HepG2 (cell line): ENCODE measurements around the gene SUCLG2. TPM values are rescaled to one million over a fixed set of nuclear protein-coding genes. Genes with fewer than 3 reads are reported as not detected.

Experiments
- ATAC-seq: fragments of 200-7000 bp; cut with Tn5 transposase; 3 replicates; pipeline ENCODE4 v1.9.1; 2020; ENCODE audit warnings: mild to moderate bottlenecking, moderate library complexity
- BruUV-seq: library from RNA; stranded (reverse); fragments of 400-500 nt; replicated peaks from 2 replicates; lab custom pipeline; 2021; lab: Mats Ljungman, UMichigan
- CTCF ChIA-PET: fragments of 300-600 bp; formaldehyde crosslinking; extraction: SDS; loops from one replicate; lab custom pipeline; 2021; ENCODE audit warnings: low total read pairs, inconsistent platforms, low intra/inter-chr PET ratio; lab: Yijun Ruan, JAX
- POLR2A ChIA-PET: fragments of 350-600 bp; sonication (Branson Sonifier 250); formaldehyde crosslinking; loops from one replicate; lab custom pipeline; 2020; ENCODE audit warnings: antibody characterized with exemption, inconsistent platforms; lab: Yijun Ruan, JAX
- DNase-seq: peaks from one replicate; pipeline ENCODE4 v3.0.0-alpha.2; 2015; ENCODE audit warnings: low spot score
- FAIRE-seq: peaks from 3 replicates; lab custom pipeline; 2011; peaks lifted over from hg19 to GRCh38; lab: Jason Lieb, UNC
- H2AFZ ChIP-seq: one replicate; pipeline ENCODE4 v1.6.1; 2011; ENCODE audit warnings: low read length, inconsistent platforms
- H3K27ac ChIP-seq: fragments of 300-600 bp; 3 replicates; pipeline ENCODE4 v1.8.0; 2011; ENCODE audit warnings: mixed run types, mild to moderate bottlenecking, mixed read lengths, low read length, inconsistent platforms; ENCODE audit not compliant: insufficient read depth; ENCODE audit errors: extremely low read length
- H3K27me3 ChIP-seq, 2 experiments: fragments of 200-600 bp in 1 of 2; 2 replicates in 1 of 2; 3 replicates in 1 of 2; pipeline versions ENCODE4 v1.6.0 to v1.8.0; 2011; ENCODE audit warnings: low read length in 2 of 2, mild to moderate bottlenecking in 2 of 2, moderate library complexity in 2 of 2, inconsistent platforms in 1 of 2; ENCODE audit not compliant: insufficient read depth in 2 of 2, control insufficient read depth in 1 of 2
- H3K36me3 ChIP-seq, 2 experiments: fragments of 200-600 bp in 1 of 2; replicated peaks in 1 of 2; 2 replicates in 1 of 2; 3 replicates in 1 of 2; pipeline versions ENCODE4 v1.5.1 to v1.8.0; 2011; ENCODE audit warnings: low read length in 2 of 2, inconsistent platforms in 1 of 2; ENCODE audit not compliant: insufficient read depth in 2 of 2, control insufficient read depth in 1 of 2
- H3K4me1 ChIP-seq: 2 replicates; pipeline ENCODE4 v1.5.1; 2012; ENCODE audit warnings: low read length, inconsistent platforms; ENCODE audit not compliant: insufficient read depth
- H3K4me2 ChIP-seq: 2 replicates; pipeline ENCODE4 v1.6.0; 2011; ENCODE audit warnings: low read depth, low read length, inconsistent platforms
- H3K4me3 ChIP-seq, 3 experiments: fragments of 200-600 bp in 1 of 3; sonication (generic), shearing (Covaris generic) in 1 of 3; replicated peaks in 1 of 3; 2 replicates each; pipeline ENCODE4 v1.5.1; 2011 to 2016; ENCODE audit warnings: low read length in 3 of 3, inconsistent platforms in 2 of 3, low read depth in 2 of 3, mild to moderate bottlenecking in 2 of 3, control low read depth in 1 of 3, mixed read lengths in 1 of 3; ENCODE audit not compliant: insufficient read depth in 1 of 3
- H3K79me2 ChIP-seq: one replicate; pipeline ENCODE4 v1.6.1; 2011; ENCODE audit warnings: low read length, inconsistent platforms; ENCODE audit not compliant: insufficient read depth
- H3K9ac ChIP-seq: 2 replicates; pipeline ENCODE4 v1.6.0; 2011; ENCODE audit warnings: mild to moderate bottlenecking, low read depth, low read length, inconsistent platforms; ENCODE audit not compliant: insufficient read depth
- H3K9me3 ChIP-seq: 2 replicates; pipeline ENCODE4 v1.5.1; 2012; ENCODE audit warnings: mild to moderate bottlenecking, low read length
- H4K20me1 ChIP-seq: 2 replicates; pipeline ENCODE4 v1.6.0; 2011; ENCODE audit warnings: inconsistent platforms, mild to moderate bottlenecking, low read length, moderate library complexity; ENCODE audit not compliant: insufficient read depth
- CEBPB ChIP-seq: IDR thresholded peaks from 2 replicates; pipeline ENCODE4 v1.6.1; 2011; ENCODE audit warnings: low read depth, low read length, improper control_type of control experiment, borderline replicate concordance
- CSRNP2 ChIP-seq: sonication (generic); formaldehyde crosslinking; conservative IDR thresholded peaks from 2 replicates; pipeline ENCODE4 v1.8.0; 2022; ENCODE audit warnings: low read depth, missing genetic modification reagents
- FOXA1 ChIP-seq, 2 experiments: fragments of 450-650 bp in 1 of 2; sonication (generic) in 1 of 2; formaldehyde crosslinking in 1 of 2; IDR thresholded peaks; 2 replicates each; pipeline versions ENCODE4 v1.4.0 to v1.6.1; 2016 to 2020; ENCODE audit warnings: missing genetic modification reagents in 1 of 2
- PCBP2 ChIP-seq: fragments of 200-400 bp; formaldehyde crosslinking; optimal IDR thresholded peaks from 2 replicates; pipeline ENCODE3; 2018; ENCODE audit warnings: low read length, low read depth; ENCODE audit not compliant: poor library complexity, severe bottlenecking
- SMAD3 ChIP-seq: sonication (generic); formaldehyde crosslinking; IDR thresholded peaks from 2 replicates; pipeline ENCODE4 v1.4.0; 2020; ENCODE audit warnings: missing genetic modification reagents
- ZNF282 ChIP-seq: fragments of 450-650 bp; IDR thresholded peaks from 2 replicates; pipeline ENCODE4 v1.6.1; 2018; ENCODE audit not compliant: partially characterized antibody
- ZNF746 ChIP-seq: sonication (generic); formaldehyde crosslinking; IDR thresholded peaks from 2 replicates; pipeline ENCODE4 v1.8.0; 2022; ENCODE audit warnings: mild to moderate bottlenecking, missing genetic modification reagents
- ZNF883 ChIP-seq: sonication (generic); formaldehyde crosslinking; IDR thresholded peaks from 2 replicates; pipeline ENCODE4 v1.5.1; 2020; ENCODE audit warnings: mild to moderate bottlenecking, missing genetic modification reagents; ENCODE audit errors: not compliant biosample characterization
- ZSCAN22 ChIP-seq: sonication (generic); formaldehyde crosslinking; IDR thresholded peaks from 2 replicates; pipeline ENCODE4 v1.4.0; 2020; ENCODE audit warnings: mild to moderate bottlenecking, missing genetic modification reagents
- WGBS: methylation state at CpG from one replicate; pipeline ENCODE4 v1.1.6; 2017; ENCODE audit warnings: low lambda C conversion rate; 5-methylcytosine and 5-hydroxymethylcytosine counted together
- in situ Hi-C: cut with HindIII; loops from 2 replicates; pipeline ENCODE4 v1.10.0; 2017; ENCODE audit warnings: low pct_unique_long_range_greater_than_20kb; ENCODE audit not compliant: extremely low pct_ligation_motif_present
- intact Hi-C: fragments of 100-400 bp; cut with micrococcal nuclease; formaldehyde crosslinking; loops from one replicate; pipeline ENCODE4 v1.10.0; 2022; ENCODE audit not compliant: unreplicated experiment
- polyA plus RNA-seq, 8 experiments: library from polyadenylated mRNA; depleted of rRNA in 3 of 8; stranded (reverse) in 7 of 8; unstranded in 1 of 8; fragments of >200 nt; fragmentation: Illumina TruSeq in 4 of 8; extraction: Trizol in 4 of 8; gene quantifications; 2 replicates each; pipeline versions ENCODE4 v1.2.1 to v1.2.3, GENCODE V29; 2011 to 2016; ENCODE audit warnings: low read depth in 4 of 8, missing spikeins in 1 of 8, mixed read lengths in 1 of 8; ENCODE audit not compliant: insufficient read depth in 1 of 8
- total RNA-seq, 5 experiments: library from RNA; depleted of rRNA; stranded (reverse); fragments of >200 nt; fragmentation: Illumina TruSeq; extraction: Trizol; gene quantifications; 2 replicates each; pipeline ENCODE4 v1.2.3, GENCODE V29; 2016; ENCODE audit warnings: low read depth in 1 of 5
- TF ChIP-seq, protein P1 (sequence below): IDR thresholded peaks from 2 replicates; pipeline ENCODE4 v1.4.0; 2020; ENCODE audit warnings: mild to moderate bottlenecking, missing genetic modification reagents
- TF ChIP-seq, protein P2 (sequence below): sonication (generic); formaldehyde crosslinking; IDR thresholded peaks from 2 replicates; pipeline ENCODE4 v1.5.0; 2020; ENCODE audit warnings: missing genetic modification reagents
- TF ChIP-seq, protein P3 (sequence below): sonication (generic); formaldehyde crosslinking; IDR thresholded peaks from 2 replicates; pipeline ENCODE4 v1.9.0; 2021; ENCODE audit warnings: missing genetic modification reagents, borderline replicate concordance

SUCLG2 gene
- total and polyA plus RNA-seq, 2 of the 13 experiments (the other 11 are each of a cell fraction or from before 2014, with no cell fraction given): 21.4 to 64.9 TPM

GRCh38 chr3:67415511-67415910 is 238.9 kb downstream of the SUCLG2 start (continued):
- TF ChIP-seq, protein P1, sequence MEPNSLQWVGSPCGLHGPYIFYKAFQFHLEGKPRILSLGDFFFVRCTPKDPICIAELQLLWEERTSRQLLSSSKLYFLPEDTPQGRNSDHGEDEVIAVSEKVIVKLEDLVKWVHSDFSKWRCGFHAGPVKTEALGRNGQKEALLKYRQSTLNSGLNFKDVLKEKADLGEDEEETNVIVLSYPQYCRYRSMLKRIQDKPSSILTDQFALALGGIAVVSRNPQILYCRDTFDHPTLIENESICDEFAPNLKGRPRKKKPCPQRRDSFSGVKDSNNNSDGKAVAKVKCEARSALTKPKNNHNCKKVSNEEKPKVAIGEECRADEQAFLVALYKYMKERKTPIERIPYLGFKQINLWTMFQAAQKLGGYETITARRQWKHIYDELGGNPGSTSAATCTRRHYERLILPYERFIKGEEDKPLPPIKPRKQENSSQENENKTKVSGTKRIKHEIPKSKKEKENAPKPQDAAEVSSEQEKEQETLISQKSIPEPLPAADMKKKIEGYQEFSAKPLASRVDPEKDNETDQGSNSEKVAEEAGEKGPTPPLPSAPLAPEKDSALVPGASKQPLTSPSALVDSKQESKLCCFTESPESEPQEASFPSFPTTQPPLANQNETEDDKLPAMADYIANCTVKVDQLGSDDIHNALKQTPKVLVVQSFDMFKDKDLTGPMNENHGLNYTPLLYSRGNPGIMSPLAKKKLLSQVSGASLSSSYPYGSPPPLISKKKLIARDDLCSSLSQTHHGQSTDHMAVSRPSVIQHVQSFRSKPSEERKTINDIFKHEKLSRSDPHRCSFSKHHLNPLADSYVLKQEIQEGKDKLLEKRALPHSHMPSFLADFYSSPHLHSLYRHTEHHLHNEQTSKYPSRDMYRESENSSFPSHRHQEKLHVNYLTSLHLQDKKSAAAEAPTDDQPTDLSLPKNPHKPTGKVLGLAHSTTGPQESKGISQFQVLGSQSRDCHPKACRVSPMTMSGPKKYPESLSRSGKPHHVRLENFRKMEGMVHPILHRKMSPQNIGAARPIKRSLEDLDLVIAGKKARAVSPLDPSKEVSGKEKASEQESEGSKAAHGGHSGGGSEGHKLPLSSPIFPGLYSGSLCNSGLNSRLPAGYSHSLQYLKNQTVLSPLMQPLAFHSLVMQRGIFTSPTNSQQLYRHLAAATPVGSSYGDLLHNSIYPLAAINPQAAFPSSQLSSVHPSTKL (CRISPR knock-in tag): no peak
- TF ChIP-seq SMAD3: no peak
- TF ChIP-seq, protein P2, sequence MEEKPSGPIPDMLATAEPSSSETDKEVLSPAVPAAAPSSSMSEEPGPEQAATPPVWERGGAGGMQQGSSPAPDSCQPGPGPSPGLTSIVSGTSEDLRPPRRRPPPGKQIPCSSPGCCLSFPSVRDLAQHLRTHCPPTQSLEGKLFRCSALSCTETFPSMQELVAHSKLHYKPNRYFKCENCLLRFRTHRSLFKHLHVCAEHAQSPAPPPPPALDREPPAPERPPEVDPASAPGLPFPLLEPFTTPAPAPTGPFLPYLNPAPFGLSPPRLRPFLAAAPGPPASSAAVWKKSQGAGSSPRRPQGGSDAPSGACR: no peak
- no peak for TF ChIP-seq ZNF282
- no peak for TF ChIP-seq PCBP2
- no peak for TF ChIP-seq CSRNP2 (CRISPR knock-in tag)
- no peak for TF ChIP-seq FOXA1 (IDR thresholded peaks at IDR 0.05)
- no peak for TF ChIP-seq FOXA1 (CRISPR knock-in tag; IDR thresholded peaks at IDR 0.05)

DNA sequence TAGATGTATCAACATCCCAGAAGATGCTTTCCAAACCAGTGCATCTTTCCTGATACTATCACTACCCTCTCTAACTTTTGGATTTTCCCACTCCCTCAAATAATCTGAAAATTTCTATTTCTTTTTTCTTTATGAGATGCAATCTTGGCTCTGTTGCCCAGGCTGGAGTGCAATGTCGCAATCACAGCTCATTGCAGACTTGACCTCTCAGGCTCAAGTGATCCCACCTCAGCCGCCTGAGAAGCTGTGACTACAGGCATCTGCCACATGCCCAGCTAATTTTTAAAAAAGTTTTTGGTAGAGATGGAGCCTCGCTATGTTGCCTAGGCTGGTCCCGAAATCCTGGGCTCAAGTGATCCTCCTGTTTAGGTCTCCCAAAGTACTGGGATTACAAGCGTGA is 239.7 kb downstream of the SUCLG2 start:
- no TSS peak for BruUV-seq
- FAIRE-seq (no peak), ATAC-seq (no peak), DNase-seq (no peak)
- Histone ChIP-seq H3K36me3 (no peaks in the 10 kb centered on the region), H3K4me2 (no peak overlapping the region), H3K27me3 (no peaks in the 10 kb centered on the region), H3K4me3 (no peak overlapping the region), H3K4me1 (no peaks in the 10 kb centered on the region), H4K20me1 (no peaks in the 10 kb centered on the region), H3K27ac (no peak overlapping the region), H3K9me3 (peaks cover under 1% of the 10 kb centered on the region; the same call in 1 of the 2 replicates), H3K9ac (no peak overlapping the region), H2AFZ (no peak overlapping the region), H3K79me2 (no peaks in the 10 kb centered on the region)
- intact Hi-C loops (no loop called here), in situ Hi-C loops (no loop called here)
- ChIA-PET CTCF (no interaction called here), POLR2A (no interaction called here)
- WGBS: 97% methylated on average over 5 of the region's 5 CpGs
- TF ChIP-seq ZSCAN22 (CRISPR knock-in tag) (no peak), CEBPB (peak; percentile 81; the same call in 1 of the 2 replicates), ZNF883 (CRISPR knock-in tag) (no peak), ZNF746 (CRISPR knock-in tag) (no peak)
- TF ChIP-seq, protein P3, sequence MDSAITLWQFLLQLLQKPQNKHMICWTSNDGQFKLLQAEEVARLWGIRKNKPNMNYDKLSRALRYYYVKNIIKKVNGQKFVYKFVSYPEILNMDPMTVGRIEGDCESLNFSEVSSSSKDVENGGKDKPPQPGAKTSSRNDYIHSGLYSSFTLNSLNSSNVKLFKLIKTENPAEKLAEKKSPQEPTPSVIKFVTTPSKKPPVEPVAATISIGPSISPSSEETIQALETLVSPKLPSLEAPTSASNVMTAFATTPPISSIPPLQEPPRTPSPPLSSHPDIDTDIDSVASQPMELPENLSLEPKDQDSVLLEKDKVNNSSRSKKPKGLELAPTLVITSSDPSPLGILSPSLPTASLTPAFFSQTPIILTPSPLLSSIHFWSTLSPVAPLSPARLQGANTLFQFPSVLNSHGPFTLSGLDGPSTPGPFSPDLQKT (CRISPR knock-in tag): no peak
